GM23248 (cell line): ENCODE data around the gene PEAR1. TPM values are rescaled to one million over a fixed set of nuclear protein-coding genes. Genes with fewer than 3 reads are reported as not detected.
A peak's percentile ranks its signal among the peaks of the same experiment; 100 is the strongest.

ENCODE experiments used
- DNase-seq: peaks from one replicate; pipeline ENCODE4 v3.0.0-alpha.2; 2015
- H2AFZ ChIP-seq: fragments of 200-600 bp; sonication (generic); 2 replicates; pipeline ENCODE4 v1.6.1; 2016; ENCODE audit warnings: antibody characterized with exemption
- H3F3A ChIP-seq: fragments of 200-600 bp; sonication (generic); 2 replicates; pipeline ENCODE4 v1.6.1; 2016; ENCODE audit warnings: mild to moderate bottlenecking, antibody characterized with exemption, mixed run types; ENCODE audit not compliant: insufficient read depth
- H3K27ac ChIP-seq: fragments of 200-600 bp; sonication (generic); 2 replicates; pipeline ENCODE4 v1.5.1; 2016; ENCODE audit warnings: mild to moderate bottlenecking
- H3K27me3 ChIP-seq: fragments of 200-600 bp; sonication (generic); replicated peaks from 2 replicates; pipeline ENCODE4 v1.6.1; 2016; ENCODE audit warnings: mild to moderate bottlenecking; ENCODE audit not compliant: insufficient read depth
- H3K36me3 ChIP-seq: fragments of 200-600 bp; sonication (generic); 2 replicates; pipeline ENCODE4 v1.6.1; 2016; ENCODE audit warnings: low read depth, mild to moderate bottlenecking
- H3K4me1 ChIP-seq: fragments of 200-600 bp; sonication (generic); 2 replicates; pipeline ENCODE4 v1.6.1; 2016; ENCODE audit warnings: mild to moderate bottlenecking; ENCODE audit not compliant: insufficient read depth
- H3K4me2 ChIP-seq: fragments of 200-600 bp; sonication (generic); one replicate; pipeline ENCODE4 v1.6.1; 2016; ENCODE audit warnings: mild to moderate bottlenecking; ENCODE audit not compliant: unreplicated experiment
- H3K4me3 ChIP-seq: fragments of 200-600 bp; sonication (generic); 2 replicates; pipeline ENCODE4 v1.5.1; 2016; ENCODE audit warnings: mild to moderate bottlenecking
- H3K79me2 ChIP-seq: fragments of 200-600 bp; sonication (generic); 2 replicates; pipeline ENCODE4 v1.6.1; 2016; ENCODE audit warnings: mild to moderate bottlenecking; ENCODE audit not compliant: insufficient read depth
- H3K9ac ChIP-seq: fragments of 200-600 bp; sonication (generic); 2 replicates; pipeline ENCODE4 v1.6.1; 2016; ENCODE audit warnings: mild to moderate bottlenecking
- H3K9me2 ChIP-seq: fragments of 200-600 bp; sonication (generic); 2 replicates; pipeline ENCODE4 v1.6.1; 2016; ENCODE audit warnings: mixed run types, mild to moderate bottlenecking, moderate library complexity; ENCODE audit not compliant: insufficient read depth
- H3K9me3 ChIP-seq: fragments of 200-600 bp; sonication (generic); one replicate; pipeline ENCODE4 v1.6.1; 2017; ENCODE audit warnings: low read depth
- H4K20me1 ChIP-seq: fragments of 200-600 bp; sonication (generic); 2 replicates; pipeline ENCODE4 v1.6.0; 2016; ENCODE audit not compliant: insufficient read depth
- EZH2 ChIP-seq: fragments of 200-600 bp; sonication (generic); IDR thresholded peaks from 2 replicates; pipeline ENCODE4 v1.6.1; 2018; ENCODE audit warnings: antibody characterized with exemption, mild to moderate bottlenecking; ENCODE audit not compliant: insufficient read depth, poor library complexity, severe bottlenecking
- EZH2phosphoT487 ChIP-seq: fragments of 200-600 bp; sonication (generic); IDR thresholded peaks from 2 replicates; pipeline ENCODE4 v1.6.1; 2018; ENCODE audit warnings: antibody characterized with exemption, moderate library complexity, mild to moderate bottlenecking, low read depth; ENCODE audit not compliant: insufficient read depth
- WGBS, 2 experiments: methylation state at CpG; one replicate each; pipeline ENCODE4 v1.1.6; 2015 to 2017; ENCODE audit warnings: low lambda C conversion rate in 2 of 2, low coverage in 1 of 2; ENCODE audit errors: missing lambda C conversion rate in 2 of 2; 5-methylcytosine and 5-hydroxymethylcytosine counted together
- in situ Hi-C: fragments of 300-500 bp; cut with MboI; formaldehyde crosslinking; loops from 2 replicates; pipeline ENCODE4 v1.15.0; 2020
- polyA plus RNA-seq: library from polyadenylated mRNA; unstranded; fragments of >200 nt; fragmentation: Nextera tagmentation; extraction: Ambion mirVana; gene quantifications from 2 replicates; pipeline ENCODE4 v1.2.1, GENCODE V29; 2016
- total RNA-seq: library from RNA; depleted of rRNA; stranded (reverse); fragments of >200 nt; shearing (Covaris generic); gene quantifications from 2 replicates; pipeline ENCODE4 v1.2.3, GENCODE V29; 2014

The PEAR1 gene
- total and polyA plus RNA-seq, 2 experiments from 2014 or later = 1.2 to 2.2 TPM

DNA sequence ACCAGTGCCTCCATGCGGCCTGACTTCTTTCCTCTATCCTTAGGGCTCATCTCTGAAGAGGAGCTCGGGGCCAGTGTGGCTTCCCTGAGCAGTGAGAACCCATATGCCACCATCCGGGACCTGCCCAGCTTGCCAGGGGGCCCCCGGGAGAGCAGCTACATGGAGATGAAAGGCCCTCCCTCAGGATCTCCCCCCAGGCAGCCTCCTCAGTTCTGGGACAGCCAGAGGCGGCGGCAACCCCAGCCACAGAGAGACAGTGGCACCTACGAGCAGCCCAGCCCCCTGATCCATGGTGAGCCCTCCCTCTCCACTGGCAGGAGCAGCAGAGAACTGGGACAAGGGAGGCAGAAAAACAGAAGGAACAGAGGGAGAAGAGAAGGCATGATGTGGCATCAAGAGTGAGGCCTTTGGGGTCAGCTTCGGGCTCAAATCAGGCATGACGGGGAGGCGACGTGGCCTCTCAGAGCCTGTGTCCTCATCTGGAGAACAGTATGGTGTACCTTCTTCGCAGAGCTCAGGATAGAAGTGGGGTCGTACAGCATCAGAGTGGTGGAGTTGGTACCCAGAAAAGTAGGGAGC is 20.4 kb downstream of the PEAR1 start:
- in situ Hi-C loops = no loop called here
- TF ChIP-seq EZH2phosphoT487 (no peak), EZH2 (no peak)
- peaks cover 6% of the 10 kb centered on the region; the same call in 1 of the 2 replicates for H3K4me1 ChIP-seq
- H3K9me3 ChIP-seq = no peaks in the 10 kb centered on the region
- H3K9me2 ChIP-seq = no peaks in the 10 kb centered on the region
- H3F3A ChIP-seq = peaks cover 5% of the 10 kb centered on the region; the same call in 1 of the 2 replicates
- H3K36me3 ChIP-seq = no peaks in the 10 kb centered on the region
- H3K4me3 ChIP-seq = no peak overlapping the region
- no peaks in the 10 kb centered on the region for H3K79me2 ChIP-seq
- H4K20me1 ChIP-seq = no peaks in the 10 kb centered on the region
- no peak overlapping the region for H2AFZ ChIP-seq
- no peak overlapping the region for H3K27ac ChIP-seq
- no peak overlapping the region for H3K4me2 ChIP-seq
- H3K9ac ChIP-seq = no peak overlapping the region
- no peak for DNase-seq
- WGBS, 2 experiments = 87 to 90% methylated on average over 12 to 13 of the region's 13 CpGs
- H3K27me3 ChIP-seq = no peaks in the 10 kb centered on the region

GRCh38 chr1:156914440-156914856 is 20.9 kb downstream of the PEAR1 start:
- in situ Hi-C loops = no loop called here
- H3F3A ChIP-seq = peaks cover 10% of the 10 kb centered on the region
- no peak for TF ChIP-seq EZH2phosphoT487
- TF ChIP-seq EZH2 = no peak
- no peaks in the 10 kb centered on the region for H3K9me3 ChIP-seq
- H3K4me1 ChIP-seq = peaks cover 6% of the 10 kb centered on the region; the same call in 1 of the 2 replicates
- H3K9me2 ChIP-seq = no peaks in the 10 kb centered on the region
- 67 to 78% methylated on average over 8 to 9 of the region's 9 CpGs for WGBS, 2 experiments
- no peak overlapping the region for H3K4me3 ChIP-seq
- H3K79me2 ChIP-seq = no peaks in the 10 kb centered on the region
- no peak overlapping the region for H3K4me2 ChIP-seq
- no peaks in the 10 kb centered on the region for H3K36me3 ChIP-seq
- no peak overlapping the region for H2AFZ ChIP-seq
- H4K20me1 ChIP-seq = no peaks in the 10 kb centered on the region
- H3K9ac ChIP-seq = no peak overlapping the region
- no peak overlapping the region for H3K27ac ChIP-seq
- no peak for DNase-seq
- no peaks in the 10 kb centered on the region for H3K27me3 ChIP-seq

DNA sequence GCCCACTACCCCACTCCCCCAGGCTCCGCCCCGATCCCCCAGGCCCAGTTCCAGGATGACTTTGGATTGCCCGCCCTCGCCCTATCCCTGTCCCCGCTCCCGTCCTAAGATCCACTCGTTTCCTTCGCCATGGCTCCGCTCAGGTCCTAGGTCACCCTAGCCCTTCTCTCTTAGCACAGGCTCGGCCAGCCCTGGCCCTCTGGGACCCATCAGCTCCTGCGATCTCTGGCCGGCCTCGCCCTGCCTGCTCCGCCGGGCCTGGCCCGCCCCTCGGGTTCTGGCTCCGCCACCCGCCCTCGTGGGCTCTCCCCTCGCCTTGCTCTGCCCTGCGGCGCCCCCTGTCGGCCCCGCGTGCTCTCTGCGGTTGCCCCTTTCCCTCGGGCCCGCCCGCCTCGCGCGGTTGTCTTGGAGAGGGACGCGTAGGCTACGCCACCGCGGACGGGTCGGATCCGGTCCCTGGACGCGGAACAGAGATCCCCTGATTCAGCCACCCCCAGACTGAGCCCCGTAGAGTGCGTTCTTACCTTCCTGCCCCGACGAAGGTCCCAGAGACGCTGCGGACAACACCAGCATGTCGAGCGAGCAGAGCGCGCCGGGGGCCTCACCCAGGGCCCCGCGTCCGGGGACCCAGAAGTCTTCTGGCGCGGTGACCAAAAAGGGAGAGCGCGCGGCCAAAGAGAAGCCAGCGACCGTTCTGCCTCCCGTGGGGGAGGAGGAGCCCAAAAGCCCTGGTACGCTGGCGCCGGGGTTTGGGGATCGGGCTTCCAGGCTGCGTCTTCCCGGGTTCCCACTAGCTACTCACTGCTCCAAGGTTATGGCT is 26.9 kb downstream of the PEAR1 start, which contains the start of gene LRRC71:
LRRC71 (plus strand) TSS at position 400 of the 820 bp plus-strand sequence; CDS start at position 572, 172 bp downstream.
- peak; percentile 93 for DNase-seq
- peak; percentile 39; the same call in 1 of the 2 replicates for TF ChIP-seq EZH2phosphoT487
- peak; percentile 73 for TF ChIP-seq EZH2
- peak within 1 kb of the TSS; percentile 91 for H2AFZ ChIP-seq
- in situ Hi-C loops = no loop called here
- peak within 1 kb of the TSS; percentile 71 for H3K4me3 ChIP-seq
- H3K27ac ChIP-seq = no peak within 1 kb of the TSS
- H3K4me2 ChIP-seq = peak within 1 kb of the TSS; percentile 80
- H3K9me2 ChIP-seq = no peaks in the 10 kb centered on the region
- H3K27me3 ChIP-seq = peaks cover 39% of the 10 kb centered on the region
- no peaks in the 10 kb centered on the region for H3K36me3 ChIP-seq
- peak within 1 kb of the TSS; percentile 48; the same call in 1 of the 2 replicates for H3K9ac ChIP-seq
- H3F3A ChIP-seq = peaks cover 10% of the 10 kb centered on the region
- no peaks in the 10 kb centered on the region for H3K79me2 ChIP-seq
- WGBS, 2 experiments = 6 to 10% methylated on average over 43 to 71 of the region's 71 CpGs
- H3K9me3 ChIP-seq = no peaks in the 10 kb centered on the region
- no peaks in the 10 kb centered on the region for H3K4me1 ChIP-seq
- no peaks in the 10 kb centered on the region for H4K20me1 ChIP-seq

- Histone ChIP-seq H3K36me3 (no peaks in the 10 kb centered on the region), H3K27ac (no peak overlapping the region)
- in situ Hi-C loops = no loop called here
Observed at GRCh38 chr1:156921053-156921529, 27.6 kb downstream of the PEAR1 start.

More at GRCh38 chr1:156921053-156921529, 27.6 kb downstream of the PEAR1 start:
- TF ChIP-seq EZH2phosphoT487 (no peak), EZH2 (no peak)
- Histone ChIP-seq H3K9ac (no peak overlapping the region), H3K4me3 (peak overlapping the region; percentile 71), H2AFZ (peak overlapping the region; percentile 91), H4K20me1 (no peaks in the 10 kb centered on the region), H3K4me2 (peak overlapping the region; percentile 80), H3K9me3 (no peaks in the 10 kb centered on the region), H3K4me1 (no peaks in the 10 kb centered on the region), H3K27me3 (peaks cover 39% of the 10 kb centered on the region), H3K9me2 (no peaks in the 10 kb centered on the region), H3K79me2 (no peaks in the 10 kb centered on the region), H3F3A (peaks cover 15% of the 10 kb centered on the region)
- no peak for DNase-seq
- 59 to 60% methylated on average over 7 of the region's 7 CpGs for WGBS, 2 experiments
